ENCODE measurements around the gene ST8SIA1. TPM values are rescaled to one million over a fixed set of nuclear protein-coding genes. Genes with fewer than 3 reads are reported as not detected.

The ST8SIA1 gene
- total RNA-seq, 3 donors from 2014 or later = 2.6 to 11.1 (median 10.4) TPM

- no peak overlapping the region for H3K4me3 ChIP-seq
- no peak overlapping the region for H3K27ac ChIP-seq
- H3K27me3 ChIP-seq = no peaks in the 10 kb centered on the region
- no peaks in the 10 kb centered on the region for H3K9me3 ChIP-seq
- TF ChIP-seq POLR2A (IDR thresholded peaks at IDR 0.05) (no peak), CTCF (IDR thresholded peaks at IDR 0.05) (no peak), POLR2AphosphoS5 (IDR thresholded peaks at IDR 0.05) (no peak)
- H3K36me3 ChIP-seq = no peaks in the 10 kb centered on the region
- intact Hi-C loops (cut with DNase I; ENCODE audit: low total_unique reads) = no loop called here
- DNase-seq (ENCODE audit: low spot score in 2 of 2) = no peak
- H3K4me1 ChIP-seq = no peaks in the 10 kb centered on the region
These were observed 161.3 kb downstream of the ST8SIA1 start for GRCh38 chr12:22173177-22173576.

GRCh38 chr12:22172501-22172900 is 162.0 kb downstream of the ST8SIA1 start:
- Histone ChIP-seq H3K27me3 (no peaks in the 10 kb centered on the region), H3K27ac (no peak overlapping the region), H3K9me3 (no peaks in the 10 kb centered on the region), H3K4me1 (no peaks in the 10 kb centered on the region), H3K4me3 (no peak overlapping the region), H3K36me3 (no peaks in the 10 kb centered on the region)
- no peak for DNase-seq (ENCODE audit: low spot score in 2 of 2)
- intact Hi-C loops (cut with DNase I; ENCODE audit: low total_unique reads) = no loop called here
- TF ChIP-seq POLR2A (IDR thresholded peaks at IDR 0.05) = no peak
- TF ChIP-seq CTCF (IDR thresholded peaks at IDR 0.05) = no peak
- no peak for TF ChIP-seq POLR2AphosphoS5 (IDR thresholded peaks at IDR 0.05)

GRCh38 chr12:22169376-22169775 is 165.1 kb downstream of the ST8SIA1 start:
- intact Hi-C loops (cut with DNase I; ENCODE audit: low total_unique reads) = no loop called here
- no peak overlapping the region for H3K4me3 ChIP-seq
- H3K9me3 ChIP-seq = no peaks in the 10 kb centered on the region
- no peaks in the 10 kb centered on the region for H3K36me3 ChIP-seq
- DNase-seq (ENCODE audit: low spot score in 2 of 2) = no peak
- H3K27ac ChIP-seq = no peak overlapping the region
- H3K4me1 ChIP-seq = no peaks in the 10 kb centered on the region
- no peaks in the 10 kb centered on the region for H3K27me3 ChIP-seq
- TF ChIP-seq POLR2AphosphoS5 (IDR thresholded peaks at IDR 0.05) = no peak
- TF ChIP-seq POLR2A (IDR thresholded peaks at IDR 0.05) = no peak
- no peak for TF ChIP-seq CTCF (IDR thresholded peaks at IDR 0.05)

- no peak overlapping the region for H3K4me3 ChIP-seq
- no peaks in the 10 kb centered on the region for H3K36me3 ChIP-seq
- H3K27me3 ChIP-seq = no peaks in the 10 kb centered on the region
- no peak overlapping the region for H3K27ac ChIP-seq
- intact Hi-C loops (cut with DNase I; ENCODE audit: low total_unique reads) = no loop called here
- H3K4me1 ChIP-seq = no peaks in the 10 kb centered on the region
- no peaks in the 10 kb centered on the region for H3K9me3 ChIP-seq
- TF ChIP-seq CTCF (IDR thresholded peaks at IDR 0.05) (no peak), POLR2AphosphoS5 (IDR thresholded peaks at IDR 0.05) (no peak), POLR2A (IDR thresholded peaks at IDR 0.05) (no peak)
- DNase-seq (ENCODE audit: low spot score in 2 of 2) = no peak
These were observed 170.4 kb downstream of the ST8SIA1 start for GRCh38 chr12:22164139-22164538.

- TF ChIP-seq POLR2AphosphoS5 (IDR thresholded peaks at IDR 0.05) (no peak), CTCF (IDR thresholded peaks at IDR 0.05) (no peak), POLR2A (IDR thresholded peaks at IDR 0.05) (no peak)
- no peak for DNase-seq (ENCODE audit: low spot score in 2 of 2)
These were observed 170.9 kb downstream of the ST8SIA1 start for GRCh38 chr12:22163594-22163993.

More at GRCh38 chr12:22163594-22163993, 170.9 kb downstream of the ST8SIA1 start:
- H3K4me3 ChIP-seq = no peak overlapping the region
- no peaks in the 10 kb centered on the region for H3K36me3 ChIP-seq
- H3K4me1 ChIP-seq = no peaks in the 10 kb centered on the region
- H3K27ac ChIP-seq = no peak overlapping the region
- H3K9me3 ChIP-seq = no peaks in the 10 kb centered on the region
- intact Hi-C loops (cut with DNase I; ENCODE audit: low total_unique reads) = no loop called here
- H3K27me3 ChIP-seq = no peaks in the 10 kb centered on the region

All from breast epithelium (tissue), 4 donors.